Natural killer cell (primary cell): Measurements from ENCODE around the gene TOPORS. TPM values are rescaled to one million over a fixed set of nuclear protein-coding genes. Genes with fewer than 3 reads are reported as not detected.

Experiments used
- ATAC-seq, 3 donors: fragments of 150-1000 bp in 2 of 3; fragments of 200-7000 bp in 1 of 3; cut with Tn5 transposase; 1 replicate in 1 of 3; 2 replicates in 2 of 3; pipeline ENCODE4 v1.10.0; 2021; ENCODE audit warnings: mild to moderate bottlenecking in 2 of 3, moderate library complexity in 2 of 3
- DNase-seq, 2 donors: peaks; one replicate each; pipeline versions ENCODE4 v3.0.0 to v3.0.0-alpha.2; 2013 to 2021; ENCODE audit warnings: mixed read lengths in 1 of 2
- H3K27ac ChIP-seq: one replicate; pipeline ENCODE4 v1.5.1; 2013; ENCODE audit warnings: mild to moderate bottlenecking, low read length
- H3K27me3 ChIP-seq: one replicate; pipeline ENCODE4 v1.6.1; 2013; ENCODE audit warnings: low read length; ENCODE audit not compliant: control insufficient read depth, insufficient read depth
- H3K36me3 ChIP-seq: one replicate; pipeline ENCODE4 v1.6.1; 2013; ENCODE audit warnings: low read length; ENCODE audit not compliant: control insufficient read depth, insufficient read depth
- H3K4me1 ChIP-seq: one replicate; pipeline ENCODE4 v1.6.1; 2013; ENCODE audit warnings: low read length; ENCODE audit not compliant: control insufficient read depth, insufficient read depth
- H3K4me3 ChIP-seq: one replicate; pipeline ENCODE4 v1.5.1; 2013; ENCODE audit warnings: low read length
- H3K9me3 ChIP-seq: one replicate; pipeline ENCODE4 v1.6.1; 2013; ENCODE audit warnings: low read length; ENCODE audit not compliant: control insufficient read depth, insufficient read depth
- H3K27ac Mint-ChIP-seq, 2 donors: one replicate each; pipeline ENCODE4 v1.8.0; 2022; ENCODE audit warnings: mild to moderate bottlenecking in 2 of 2, mixed read lengths in 2 of 2, moderate library complexity in 1 of 2
- H3K27me3 Mint-ChIP-seq, 2 donors: one replicate each; pipeline ENCODE4 v1.8.0; 2022; ENCODE audit warnings: low read depth in 2 of 2, mixed read lengths in 2 of 2
- H3K36me3 Mint-ChIP-seq: one replicate; pipeline ENCODE4 v1.8.0; 2022; ENCODE audit warnings: mixed read lengths
- H3K4me1 Mint-ChIP-seq, 2 donors: one replicate each; pipeline ENCODE4 v1.8.0; 2022; ENCODE audit warnings: mixed read lengths in 2 of 2
- H3K4me3 Mint-ChIP-seq: one replicate; pipeline ENCODE4 v1.8.0; 2022; ENCODE audit warnings: mild to moderate bottlenecking, moderate library complexity, mixed read lengths
- H3K9me3 Mint-ChIP-seq, 2 donors: one replicate each; pipeline ENCODE4 v1.8.0; 2022; ENCODE audit warnings: mixed read lengths in 2 of 2
- CTCF ChIP-seq: fragments of 200-600 bp; IDR thresholded peaks from one replicate; pipeline ENCODE4 v1.8.0; 2022; ENCODE audit warnings: antibody characterized with exemption
- WGBS: methylation state at CpG from one replicate; pipeline ENCODE4 v1.1.7; 2013; ENCODE audit warnings: missing lambda C conversion rate; ENCODE audit not compliant: insufficient coverage; 5-methylcytosine and 5-hydroxymethylcytosine counted together
- intact Hi-C: fragments of 100-400 bp; cut with micrococcal nuclease; formaldehyde crosslinking; loops from one replicate; pipeline ENCODE4 v1.14.2; 2022
- total RNA-seq, 4 donors: library from RNA; stranded (reverse); fragments of 120-200 nt in 1 of 4; gene quantifications; one replicate each; pipeline versions ENCODE4 v1.2.3 to v1.2.4, GENCODE V29; 2013 to 2022

TOPORS gene
- total RNA-seq, 3 donors from 2014 or later (not counting 1 experiment from before 2014, with no cell fraction given) = 27.5 to 30.4 (median 29.8) TPM

GRCh38 chr9:32565967-32566366, 13.6 kb upstream of the TOPORS start:
- Histone ChIP-seq H3K27ac (no peak overlapping the region), H3K4me3 (no peak overlapping the region), H3K4me1 (no peaks in the 10 kb centered on the region), H3K36me3 (peaks cover 20% of the 10 kb centered on the region), H3K27me3 (no peaks in the 10 kb centered on the region), H3K9me3 (no peaks in the 10 kb centered on the region)
- no peaks in the 10 kb centered on the region for H3K9me3 Mint-ChIP-seq
- H3K4me3 Mint-ChIP-seq = no peak overlapping the region
- no peaks in the 10 kb centered on the region for H3K36me3 Mint-ChIP-seq
- DNase-seq (no peak), ATAC-seq (peak; percentile 58 to 72 (median 72))
- TF ChIP-seq CTCF = no peak
- H3K27me3 Mint-ChIP-seq = no peaks in the 10 kb centered on the region
- 58% methylated on average over 6 of the region's 6 CpGs for WGBS
- H3K4me1 Mint-ChIP-seq = peaks cover 12 to 27% of the 10 kb centered on the region in 2 donors
- H3K27ac Mint-ChIP-seq = peak overlapping the region; percentile 56 to 81
- intact Hi-C loops = no loop called here

GRCh38 chr9:32558408-32558934, 6.1 kb upstream of the TOPORS start:
- H3K36me3 Mint-ChIP-seq = no peaks in the 10 kb centered on the region
- Histone ChIP-seq H3K27ac (no peak overlapping the region), H3K36me3 (no peaks in the 10 kb centered on the region), H3K4me1 (no peaks in the 10 kb centered on the region), H3K9me3 (no peaks in the 10 kb centered on the region), H3K27me3 (no peaks in the 10 kb centered on the region), H3K4me3 (no peak overlapping the region)
- DNase-seq (no peak), ATAC-seq (no peak)
- no peak overlapping the region for H3K4me3 Mint-ChIP-seq
- no peaks in the 10 kb centered on the region for H3K27me3 Mint-ChIP-seq
- no peak overlapping the region for H3K27ac Mint-ChIP-seq
- no peaks in the 10 kb centered on the region for H3K9me3 Mint-ChIP-seq
- TF ChIP-seq CTCF = no peak
- intact Hi-C loops = loop anchor here (10.0 kb wide), 1 partner anchor 736 kb away; the partner anchor contains the start of gene NFX1
- H3K4me1 Mint-ChIP-seq = peaks cover 12 to 15% of the 10 kb centered on the region in 2 donors
- 15% methylated on average over 1 of the region's 3 CpGs for WGBS

GRCh38 chr9:32554591-32554990, 2.2 kb upstream of the TOPORS start:
- no peaks in the 10 kb centered on the region for H3K36me3 Mint-ChIP-seq
- no peak overlapping the region for H3K27ac ChIP-seq
- peaks cover 24% of the 10 kb centered on the region for H3K4me1 ChIP-seq
- DNase-seq (no peak), ATAC-seq (no peak)
- peaks cover 38 to 44% of the 10 kb centered on the region in 2 donors for H3K4me1 Mint-ChIP-seq
- no peaks in the 10 kb centered on the region for H3K27me3 Mint-ChIP-seq
- no peak overlapping the region for H3K4me3 Mint-ChIP-seq
- H3K27me3 ChIP-seq = no peaks in the 10 kb centered on the region
- no peak overlapping the region for H3K4me3 ChIP-seq
- no peak for TF ChIP-seq CTCF
- H3K27ac Mint-ChIP-seq = peak overlapping the region; percentile 28 to 97
- intact Hi-C loops = loop anchor here (10.0 kb wide), 1 partner anchor 740 kb away; the partner anchor contains the start of gene NFX1
- H3K9me3 ChIP-seq = no peaks in the 10 kb centered on the region
- H3K9me3 Mint-ChIP-seq = no peaks in the 10 kb centered on the region
- H3K36me3 ChIP-seq = no peaks in the 10 kb centered on the region

- H3K27me3 ChIP-seq = no peaks in the 10 kb centered on the region
- Mint-ChIP-seq H3K36me3 (no peaks in the 10 kb centered on the region), H3K9me3 (no peaks in the 10 kb centered on the region), H3K27ac (peak overlapping the region; percentile 28 to 97), H3K4me3 (no peak overlapping the region), H3K27me3 (no peaks in the 10 kb centered on the region), H3K4me1 (peaks cover 35 to 41% of the 10 kb centered on the region in 2 donors)
- intact Hi-C loops = loop anchor here (10.0 kb wide), 1 partner anchor 741 kb away; the partner anchor contains the start of gene NFX1
- no peak overlapping the region for H3K27ac ChIP-seq
- H3K4me1 ChIP-seq = peaks cover 24% of the 10 kb centered on the region
- no peak for ATAC-seq
- no peaks in the 10 kb centered on the region for H3K36me3 ChIP-seq
- H3K4me3 ChIP-seq = no peak overlapping the region
- DNase-seq = no peak
- 51% methylated on average over 2 of the region's 2 CpGs for WGBS
- H3K9me3 ChIP-seq = no peaks in the 10 kb centered on the region
- no peak for TF ChIP-seq CTCF
Measured at GRCh38 chr9:32554107-32554506, 1.7 kb upstream of the TOPORS start.
